ENCODE results near the gene PLSCR3. TPM values are rescaled to one million over a fixed set of nuclear protein-coding genes. Genes with fewer than 3 reads are reported as not detected.

PLSCR3 gene
- total RNA-seq, 4 donors from 2014 or later: 13.2 to 32.4 (median 18.4) TPM

DNA sequence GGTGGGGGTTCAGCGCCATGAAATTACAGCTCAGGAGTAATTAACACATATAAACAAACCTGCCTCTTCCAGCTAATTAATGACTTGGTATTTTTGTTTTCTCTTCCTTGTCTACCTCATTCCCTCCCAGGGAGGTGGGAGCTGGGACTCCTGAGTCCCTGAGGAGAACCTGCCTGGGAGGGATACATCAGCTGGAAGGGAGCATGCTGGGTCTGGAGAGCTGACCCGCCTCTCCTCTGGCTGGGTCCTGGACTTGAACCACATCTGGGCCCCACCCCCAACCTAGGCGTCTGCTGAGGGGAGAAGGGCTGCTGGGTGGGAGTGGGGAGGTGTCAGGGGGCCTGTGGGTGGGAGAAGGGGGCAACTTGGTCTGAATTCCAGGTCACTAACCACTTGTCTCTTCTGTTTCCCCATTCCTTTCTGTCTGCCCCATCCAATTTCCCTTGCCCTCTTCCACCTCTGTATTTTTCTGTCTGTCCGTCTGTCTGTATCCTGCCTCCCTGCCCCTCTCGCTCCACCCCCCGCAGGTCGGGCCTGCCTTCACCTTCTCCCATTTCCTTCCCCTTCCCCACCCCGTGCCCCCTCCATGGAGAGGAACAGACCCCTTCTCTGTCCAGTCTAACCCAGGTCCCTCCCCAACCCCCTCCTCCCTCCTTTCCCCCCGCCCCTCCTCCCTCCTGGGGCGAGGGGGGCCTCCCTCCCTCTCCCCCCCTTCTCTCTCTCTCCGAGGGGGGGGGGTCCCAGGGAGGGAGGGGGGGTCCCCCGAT, 13.3 kb upstream of the PLSCR3 start, which contains the start of gene NLGN2:
Gene NLGN2 (plus strand): TSS at position 361 of the 767 bp plus-strand sequence. CDS start 411 bp downstream, outside the sequence.
- Histone ChIP-seq H3K27ac (no peak within 1 kb of the TSS), H3K27me3 (peaks cover 17% of the 10 kb centered on the region), H3K4me1 (peaks cover 5 to 23% (median 18%) of the 10 kb centered on the region in 4 donors), H3K4me3 (no peak within 1 kb of the TSS), H3K9me3 (no peaks in the 10 kb centered on the region), H3K36me3 (no peaks in the 10 kb centered on the region)
- TF ChIP-seq POLR2A (IDR thresholded peaks at IDR 0.05): no peak
- TF ChIP-seq, protein P1, sequence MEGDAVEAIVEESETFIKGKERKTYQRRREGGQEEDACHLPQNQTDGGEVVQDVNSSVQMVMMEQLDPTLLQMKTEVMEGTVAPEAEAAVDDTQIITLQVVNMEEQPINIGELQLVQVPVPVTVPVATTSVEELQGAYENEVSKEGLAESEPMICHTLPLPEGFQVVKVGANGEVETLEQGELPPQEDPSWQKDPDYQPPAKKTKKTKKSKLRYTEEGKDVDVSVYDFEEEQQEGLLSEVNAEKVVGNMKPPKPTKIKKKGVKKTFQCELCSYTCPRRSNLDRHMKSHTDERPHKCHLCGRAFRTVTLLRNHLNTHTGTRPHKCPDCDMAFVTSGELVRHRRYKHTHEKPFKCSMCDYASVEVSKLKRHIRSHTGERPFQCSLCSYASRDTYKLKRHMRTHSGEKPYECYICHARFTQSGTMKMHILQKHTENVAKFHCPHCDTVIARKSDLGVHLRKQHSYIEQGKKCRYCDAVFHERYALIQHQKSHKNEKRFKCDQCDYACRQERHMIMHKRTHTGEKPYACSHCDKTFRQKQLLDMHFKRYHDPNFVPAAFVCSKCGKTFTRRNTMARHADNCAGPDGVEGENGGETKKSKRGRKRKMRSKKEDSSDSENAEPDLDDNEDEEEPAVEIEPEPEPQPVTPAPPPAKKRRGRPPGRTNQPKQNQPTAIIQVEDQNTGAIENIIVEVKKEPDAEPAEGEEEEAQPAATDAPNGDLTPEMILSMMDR (IDR thresholded peaks at IDR 0.05): no peak
- TF ChIP-seq EP300 (IDR thresholded peaks at IDR 0.05; ENCODE audit: low read depth): no peak
- TF ChIP-seq POLR2AphosphoS5 (IDR thresholded peaks at IDR 0.05): no peak
- WGBS, 2 donors (ENCODE audit: low coverage in 1 of 2): 53 to 72% methylated on average over 3 to 8 of the region's 12 CpGs
- intact Hi-C loops (cut with DNase I; ENCODE audit: low total_unique reads) (no loop called here), in situ Hi-C loops (cut with MboI; ENCODE audit: low pct_ligation_motif_present in 1 of 4, low pct_unique_long_range_greater_than_20kb in 1 of 4, low sequenced_read_pairs in 3 of 4) (no loop called here)
- DNase-seq: no peak

DNA sequence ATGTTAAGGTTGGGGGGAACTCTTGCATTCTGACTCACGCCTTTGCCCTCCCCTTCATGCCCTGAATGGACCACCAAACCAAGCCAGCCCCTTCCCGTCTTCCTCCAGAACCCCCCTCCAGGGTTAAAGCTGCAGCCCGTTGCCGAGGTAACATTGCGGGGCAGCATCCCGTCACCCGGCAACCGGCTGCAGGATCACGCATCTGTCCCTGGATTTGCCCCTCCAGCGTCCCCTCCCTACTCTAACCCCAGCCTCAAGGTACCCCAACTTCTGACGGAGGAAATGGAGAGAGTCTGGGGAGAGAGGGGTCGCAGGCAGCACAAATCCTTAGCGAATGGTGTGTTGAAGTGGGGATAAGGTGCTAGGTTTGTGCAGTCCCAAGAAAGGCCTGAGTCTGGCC, 12.8 kb upstream of the PLSCR3 start:
- no peak for DNase-seq
- Histone ChIP-seq H3K36me3 (no peaks in the 10 kb centered on the region), H3K4me3 (no peak overlapping the region), H3K9me3 (no peaks in the 10 kb centered on the region), H3K27ac (no peak overlapping the region), H3K27me3 (peaks cover 17% of the 10 kb centered on the region), H3K4me1 (peaks cover 11 to 29% (median 22%) of the 10 kb centered on the region in 4 donors)
- TF ChIP-seq, protein P1 (IDR thresholded peaks at IDR 0.05): no peak
- in situ Hi-C loops (cut with MboI; ENCODE audit: low pct_ligation_motif_present in 1 of 4, low pct_unique_long_range_greater_than_20kb in 1 of 4, low sequenced_read_pairs in 3 of 4) (no loop called here), intact Hi-C loops (cut with DNase I; ENCODE audit: low total_unique reads) (no loop called here)
- whole genome bisulfite sequencing, 2 donors (ENCODE audit: low coverage in 1 of 2): 91% methylated on average over 13 of the region's 13 CpGs; no CpG with 5 or more reads in 1 of the 2 donors

DNA sequence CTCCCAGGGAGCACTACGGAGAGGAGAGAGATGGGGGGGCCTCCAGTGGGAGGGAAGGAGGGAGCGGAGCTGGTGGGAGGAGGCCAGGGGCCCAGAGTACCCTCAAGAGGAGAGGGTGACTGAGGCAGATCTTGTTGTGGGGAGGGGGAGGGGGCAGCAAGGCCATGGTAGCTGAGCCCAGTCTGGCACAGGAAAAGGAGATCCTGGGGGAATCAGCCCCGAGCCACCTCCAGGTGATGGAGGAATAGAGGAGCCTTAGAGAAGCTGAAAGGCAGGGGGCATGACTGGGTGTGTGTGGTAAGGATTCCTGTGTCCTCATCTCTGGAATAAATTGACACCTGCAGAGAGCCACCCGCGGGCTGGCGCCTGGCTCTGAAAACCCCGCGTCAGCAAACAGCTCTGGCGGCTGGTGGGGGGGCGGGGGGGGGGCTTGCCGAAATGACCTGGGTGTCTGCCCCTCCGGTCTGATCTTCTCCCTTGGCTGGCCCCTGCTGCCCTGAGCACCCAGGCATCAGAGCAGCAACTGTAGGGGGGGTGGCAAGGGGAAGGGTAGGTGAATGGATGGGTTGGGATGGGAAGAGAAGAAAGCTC, 12.0 kb upstream of the PLSCR3 start:
- H3K4me3 ChIP-seq: no peak overlapping the region
- in situ Hi-C loops (cut with MboI; ENCODE audit: low pct_ligation_motif_present in 1 of 4, low pct_unique_long_range_greater_than_20kb in 1 of 4, low sequenced_read_pairs in 3 of 4): no loop called here
- peaks cover 17% of the 10 kb centered on the region for H3K27me3 ChIP-seq

More for the DNA sequence above, 12.0 kb upstream of the PLSCR3 start:
- peaks cover 13 to 32% (median 22%) of the 10 kb centered on the region in 4 donors for H3K4me1 ChIP-seq
- H3K27ac ChIP-seq: peak overlapping the region in 2 of 4 donors; percentile 95 to 98
- H3K36me3 ChIP-seq: no peaks in the 10 kb centered on the region
- H3K9me3 ChIP-seq: no peaks in the 10 kb centered on the region
- DNase-seq: no peak
- 35% methylated on average over 12 of the region's 12 CpGs; no CpG with 5 or more reads in 1 of the 2 donors for WGBS, 2 donors (ENCODE audit: low coverage in 1 of 2)
- intact Hi-C loops (cut with DNase I; ENCODE audit: low total_unique reads): no loop called here
- TF ChIP-seq EP300 (IDR thresholded peaks at IDR 0.05; ENCODE audit: low read depth) (no peak), POLR2AphosphoS5 (IDR thresholded peaks at IDR 0.05) (no peak), POLR2A (IDR thresholded peaks at IDR 0.05) (no peak)
- TF ChIP-seq, protein P1 (IDR thresholded peaks at IDR 0.05): no peak
